ENCODE measurements around the gene TOM1.

Gene TOM1

DNA sequence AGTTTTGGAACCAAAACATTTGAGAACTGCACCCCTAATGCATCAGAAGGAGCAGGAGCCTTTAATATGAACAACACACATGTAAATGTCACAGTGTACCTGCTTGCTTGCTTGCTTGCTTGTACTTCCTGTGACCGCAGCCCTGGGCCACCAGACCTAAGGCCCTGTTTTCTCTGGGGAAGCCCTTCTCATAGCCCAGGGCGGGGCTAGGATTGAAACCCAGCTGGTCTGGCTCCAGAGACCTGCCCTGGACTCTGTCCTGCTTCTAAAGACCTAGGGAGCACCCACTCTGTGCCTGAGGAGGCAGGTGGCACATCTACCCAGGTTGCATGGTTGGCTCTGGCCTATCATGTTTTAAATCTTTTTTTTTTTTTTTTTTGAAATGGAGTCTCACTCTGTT is 92.7 kb downstream of the TOM1 start:
- TF ChIP-seq RAD21 (IDR thresholded peaks at IDR 0.05; ENCODE audit: low read depth) (no peak), EGR1 (IDR thresholded peaks at IDR 0.05) (no peak), CEBPB (IDR thresholded peaks at IDR 0.05) (no peak), FOXM1 (IDR thresholded peaks at IDR 0.05; ENCODE audit: borderline replicate concordance, low read depth) (no peak), YY1 (IDR thresholded peaks at IDR 0.05; ENCODE audit: low read depth) (no peak), TCF12 (IDR thresholded peaks at IDR 0.05; ENCODE audit: low read depth) (no peak), ZBTB7A (IDR thresholded peaks at IDR 0.05; ENCODE audit: low read depth) (no peak), CREB1 (IDR thresholded peaks at IDR 0.05; ENCODE audit: low read depth) (no peak), EP300 (IDR thresholded peaks at IDR 0.05; ENCODE audit: borderline replicate concordance) (no peak), TAF1 (IDR thresholded peaks at IDR 0.05; ENCODE audit: low read depth) (no peak), NFIC (IDR thresholded peaks at IDR 0.05) (no peak), TEAD4 (IDR thresholded peaks at IDR 0.05) (no peak)
- TF ChIP-seq, protein P1, sequence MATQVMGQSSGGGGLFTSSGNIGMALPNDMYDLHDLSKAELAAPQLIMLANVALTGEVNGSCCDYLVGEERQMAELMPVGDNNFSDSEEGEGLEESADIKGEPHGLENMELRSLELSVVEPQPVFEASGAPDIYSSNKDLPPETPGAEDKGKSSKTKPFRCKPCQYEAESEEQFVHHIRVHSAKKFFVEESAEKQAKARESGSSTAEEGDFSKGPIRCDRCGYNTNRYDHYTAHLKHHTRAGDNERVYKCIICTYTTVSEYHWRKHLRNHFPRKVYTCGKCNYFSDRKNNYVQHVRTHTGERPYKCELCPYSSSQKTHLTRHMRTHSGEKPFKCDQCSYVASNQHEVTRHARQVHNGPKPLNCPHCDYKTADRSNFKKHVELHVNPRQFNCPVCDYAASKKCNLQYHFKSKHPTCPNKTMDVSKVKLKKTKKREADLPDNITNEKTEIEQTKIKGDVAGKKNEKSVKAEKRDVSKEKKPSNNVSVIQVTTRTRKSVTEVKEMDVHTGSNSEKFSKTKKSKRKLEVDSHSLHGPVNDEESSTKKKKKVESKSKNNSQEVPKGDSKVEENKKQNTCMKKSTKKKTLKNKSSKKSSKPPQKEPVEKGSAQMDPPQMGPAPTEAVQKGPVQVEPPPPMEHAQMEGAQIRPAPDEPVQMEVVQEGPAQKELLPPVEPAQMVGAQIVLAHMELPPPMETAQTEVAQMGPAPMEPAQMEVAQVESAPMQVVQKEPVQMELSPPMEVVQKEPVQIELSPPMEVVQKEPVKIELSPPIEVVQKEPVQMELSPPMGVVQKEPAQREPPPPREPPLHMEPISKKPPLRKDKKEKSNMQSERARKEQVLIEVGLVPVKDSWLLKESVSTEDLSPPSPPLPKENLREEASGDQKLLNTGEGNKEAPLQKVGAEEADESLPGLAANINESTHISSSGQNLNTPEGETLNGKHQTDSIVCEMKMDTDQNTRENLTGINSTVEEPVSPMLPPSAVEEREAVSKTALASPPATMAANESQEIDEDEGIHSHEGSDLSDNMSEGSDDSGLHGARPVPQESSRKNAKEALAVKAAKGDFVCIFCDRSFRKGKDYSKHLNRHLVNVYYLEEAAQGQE (IDR thresholded peaks at IDR 0.05; ENCODE audit: low read depth), result no peak
- TF ChIP-seq, protein P2, sequence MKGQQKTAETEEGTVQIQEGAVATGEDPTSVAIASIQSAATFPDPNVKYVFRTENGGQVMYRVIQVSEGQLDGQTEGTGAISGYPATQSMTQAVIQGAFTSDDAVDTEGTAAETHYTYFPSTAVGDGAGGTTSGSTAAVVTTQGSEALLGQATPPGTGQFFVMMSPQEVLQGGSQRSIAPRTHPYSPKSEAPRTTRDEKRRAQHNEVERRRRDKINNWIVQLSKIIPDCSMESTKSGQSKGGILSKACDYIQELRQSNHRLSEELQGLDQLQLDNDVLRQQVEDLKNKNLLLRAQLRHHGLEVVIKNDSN (IDR thresholded peaks at IDR 0.05), result no peak
- TF ChIP-seq, protein P3, sequence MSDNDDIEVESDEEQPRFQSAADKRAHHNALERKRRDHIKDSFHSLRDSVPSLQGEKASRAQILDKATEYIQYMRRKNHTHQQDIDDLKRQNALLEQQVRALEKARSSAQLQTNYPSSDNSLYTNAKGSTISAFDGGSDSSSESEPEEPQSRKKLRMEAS (IDR thresholded peaks at IDR 0.05), result no peak

DNA sequence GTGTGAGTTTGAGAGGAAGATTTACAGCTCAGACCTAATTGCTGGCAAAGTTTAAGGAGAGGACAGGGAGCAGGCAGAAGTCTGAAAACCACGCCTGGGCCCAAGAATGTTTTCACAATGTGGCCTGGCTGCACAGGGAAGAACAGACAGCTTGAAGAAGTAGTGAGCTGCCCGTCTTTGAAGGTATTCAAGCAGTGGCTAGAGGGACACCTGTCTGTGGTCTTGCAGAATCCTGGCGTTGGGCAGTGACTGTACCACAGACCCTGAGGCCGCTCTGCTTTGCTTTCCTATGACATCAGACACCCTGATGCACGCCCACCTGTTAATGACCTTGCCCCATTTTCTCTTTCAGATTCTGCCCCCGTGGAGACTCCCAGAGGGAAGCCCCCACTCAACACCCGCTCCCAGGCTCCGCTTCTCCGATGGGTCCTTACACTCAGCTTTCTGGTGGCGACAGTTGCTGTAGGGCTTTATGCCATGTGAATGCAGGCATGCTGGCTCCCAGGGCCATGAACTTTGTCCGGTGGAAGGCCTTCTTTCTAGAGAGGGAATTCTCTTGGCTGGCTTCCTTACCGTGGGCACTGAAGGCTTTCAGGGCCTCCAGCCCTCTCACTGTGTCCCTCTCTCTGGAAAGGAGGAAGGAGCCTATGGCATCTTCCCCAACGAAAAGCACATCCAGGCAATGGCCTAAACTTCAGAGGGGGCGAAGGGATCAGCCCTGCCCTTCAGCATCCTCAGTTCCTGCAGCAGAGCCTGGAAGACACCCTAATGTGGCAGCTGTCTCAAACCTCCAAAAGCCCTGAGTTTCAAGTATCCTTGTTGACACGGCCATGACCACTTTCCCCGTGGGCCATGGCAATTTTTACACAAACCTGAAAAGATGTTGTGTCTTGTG is 93.7 kb downstream of the TOM1 start:
- TF ChIP-seq ZBTB7A (IDR thresholded peaks at IDR 0.05; ENCODE audit: low read depth) (no peak), TCF12 (IDR thresholded peaks at IDR 0.05; ENCODE audit: low read depth) (no peak), EGR1 (IDR thresholded peaks at IDR 0.05) (no peak), TAF1 (IDR thresholded peaks at IDR 0.05; ENCODE audit: low read depth) (no peak), CEBPB (IDR thresholded peaks at IDR 0.05) (no peak)
- TF ChIP-seq, protein P2 (IDR thresholded peaks at IDR 0.05), result no peak

DNA sequence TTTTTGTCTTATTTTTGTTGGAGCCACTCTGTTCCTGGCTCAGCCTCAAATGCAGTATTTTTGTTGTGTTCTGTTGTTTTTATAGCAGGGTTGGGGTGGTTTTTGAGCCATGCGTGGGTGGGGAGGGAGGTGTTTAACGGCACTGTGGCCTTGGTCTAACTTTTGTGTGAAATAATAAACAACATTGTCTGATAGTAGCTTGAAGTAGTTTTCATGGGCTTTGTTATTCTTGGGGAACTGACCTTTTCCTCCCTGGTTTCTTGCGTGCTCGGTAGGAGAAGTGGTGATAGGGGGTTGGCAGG is 94.3 kb downstream of the TOM1 start:
- no peak for TF ChIP-seq TAF1 (IDR thresholded peaks at IDR 0.05; ENCODE audit: low read depth)
- TF ChIP-seq, protein P1 (IDR thresholded peaks at IDR 0.05; ENCODE audit: low read depth), result no peak
- TF ChIP-seq EP300 (IDR thresholded peaks at IDR 0.05; ENCODE audit: borderline replicate concordance), result no peak
- TF ChIP-seq TCF12 (IDR thresholded peaks at IDR 0.05; ENCODE audit: low read depth), result no peak
- TF ChIP-seq, protein P3 (IDR thresholded peaks at IDR 0.05), result no peak
- TF ChIP-seq EGR1 (IDR thresholded peaks at IDR 0.05), result no peak
- no peak for TF ChIP-seq ZBTB7A (IDR thresholded peaks at IDR 0.05; ENCODE audit: low read depth)
- no peak for TF ChIP-seq NFIC (IDR thresholded peaks at IDR 0.05)
- TF ChIP-seq FOXM1 (IDR thresholded peaks at IDR 0.05; ENCODE audit: borderline replicate concordance, low read depth), result no peak
- TF ChIP-seq RAD21 (IDR thresholded peaks at IDR 0.05; ENCODE audit: low read depth), result no peak
- no peak for TF ChIP-seq CEBPB (IDR thresholded peaks at IDR 0.05)
- TF ChIP-seq TEAD4 (IDR thresholded peaks at IDR 0.05), result no peak

DNA sequence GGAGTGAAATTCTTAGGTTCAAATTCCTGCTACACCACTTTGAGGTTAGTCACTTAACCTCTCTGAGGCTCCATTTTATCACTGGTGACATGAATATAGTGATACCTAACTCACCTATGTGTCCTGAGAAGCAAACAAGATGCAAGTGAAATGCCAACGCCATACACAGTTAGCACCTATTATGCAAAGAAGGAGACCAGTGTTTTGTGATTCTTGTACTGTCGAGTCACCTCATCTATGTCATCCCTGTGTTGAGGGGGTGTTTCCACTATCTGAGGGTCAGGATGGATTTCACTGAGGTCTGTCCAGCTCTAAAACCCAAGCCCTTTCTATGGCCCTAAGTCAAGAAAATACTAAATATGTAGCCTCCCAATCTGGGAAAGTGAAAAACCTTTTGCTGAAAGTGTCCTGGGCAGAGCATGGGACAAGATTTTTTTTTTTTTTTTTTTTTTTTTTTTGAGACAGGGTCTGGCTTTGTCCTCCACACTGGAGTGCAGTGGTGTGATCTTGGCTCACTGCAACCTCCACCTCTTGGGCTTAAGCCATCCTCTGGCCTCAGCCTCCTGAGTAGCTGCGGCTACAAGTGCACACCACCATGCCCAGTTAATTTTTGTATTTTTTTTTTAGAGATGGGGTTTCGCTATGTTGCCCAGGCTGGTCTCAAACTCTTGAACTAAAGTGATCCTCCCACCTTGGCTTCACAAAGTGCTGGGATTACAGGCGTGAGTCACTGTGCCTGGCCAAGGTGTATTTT is 95.3 kb downstream of the TOM1 start:
- TF ChIP-seq, protein P2 (IDR thresholded peaks at IDR 0.05), result no peak
- TF ChIP-seq, protein P3 (IDR thresholded peaks at IDR 0.05), result no peak
- no peak for TF ChIP-seq EGR1 (IDR thresholded peaks at IDR 0.05)
- TF ChIP-seq EP300 (IDR thresholded peaks at IDR 0.05; ENCODE audit: borderline replicate concordance), result no peak
- no peak for TF ChIP-seq TCF12 (IDR thresholded peaks at IDR 0.05; ENCODE audit: low read depth)
- TF ChIP-seq CEBPB (IDR thresholded peaks at IDR 0.05), result no peak
- TF ChIP-seq CREB1 (IDR thresholded peaks at IDR 0.05; ENCODE audit: low read depth), result no peak
- TF ChIP-seq ZBTB7A (IDR thresholded peaks at IDR 0.05; ENCODE audit: low read depth), result no peak
